EL (cell line): ENCODE results near the gene CDH23.
"Not testable (repeated sequence)": the region's sequence is repeated elsewhere in the genome, so short reads cannot be mapped to it uniquely, and the experiment has no call there.

ENCODE experiments used
- DNase-seq: peaks from one replicate; pipeline ENCODE4 v3.0.0-alpha.2; 2016

CDH23 gene

DNA sequence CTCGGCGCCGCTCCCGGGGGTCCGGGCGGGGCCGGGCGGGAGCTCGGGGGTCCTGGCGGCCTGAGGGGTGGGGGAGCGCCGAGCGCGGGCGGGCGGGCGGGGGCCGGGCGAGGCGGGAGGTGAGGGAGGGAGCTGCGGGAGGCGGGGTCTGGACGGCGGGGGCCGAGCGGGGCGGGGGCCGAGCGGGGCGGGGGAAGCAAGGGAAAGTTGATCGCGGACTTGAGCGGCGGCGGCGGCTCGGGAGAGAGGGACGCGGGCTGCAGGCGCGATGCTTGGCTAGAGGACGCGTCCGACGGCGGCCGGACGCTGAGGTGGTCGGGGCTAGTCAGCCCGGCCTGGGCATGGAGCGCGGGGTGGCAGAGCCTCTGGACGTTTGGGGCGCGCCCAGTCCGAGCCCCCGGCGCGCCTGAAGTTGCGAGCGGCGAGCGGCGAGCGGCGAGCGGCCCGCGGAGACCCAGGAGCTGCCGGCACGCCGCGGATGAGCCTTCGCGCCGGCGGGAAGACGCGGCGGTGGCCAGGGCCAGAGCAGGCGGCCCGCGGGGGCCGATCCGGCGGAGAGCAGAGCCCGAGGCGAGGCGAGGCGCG, at the start of gene CDH23:
Gene CDH23, plus strand, starts transcription at position 210 of the 585 bp plus-strand sequence. CDS start 42,912 bp downstream, outside the sequence.
- no peak for DNase-seq

DNA sequence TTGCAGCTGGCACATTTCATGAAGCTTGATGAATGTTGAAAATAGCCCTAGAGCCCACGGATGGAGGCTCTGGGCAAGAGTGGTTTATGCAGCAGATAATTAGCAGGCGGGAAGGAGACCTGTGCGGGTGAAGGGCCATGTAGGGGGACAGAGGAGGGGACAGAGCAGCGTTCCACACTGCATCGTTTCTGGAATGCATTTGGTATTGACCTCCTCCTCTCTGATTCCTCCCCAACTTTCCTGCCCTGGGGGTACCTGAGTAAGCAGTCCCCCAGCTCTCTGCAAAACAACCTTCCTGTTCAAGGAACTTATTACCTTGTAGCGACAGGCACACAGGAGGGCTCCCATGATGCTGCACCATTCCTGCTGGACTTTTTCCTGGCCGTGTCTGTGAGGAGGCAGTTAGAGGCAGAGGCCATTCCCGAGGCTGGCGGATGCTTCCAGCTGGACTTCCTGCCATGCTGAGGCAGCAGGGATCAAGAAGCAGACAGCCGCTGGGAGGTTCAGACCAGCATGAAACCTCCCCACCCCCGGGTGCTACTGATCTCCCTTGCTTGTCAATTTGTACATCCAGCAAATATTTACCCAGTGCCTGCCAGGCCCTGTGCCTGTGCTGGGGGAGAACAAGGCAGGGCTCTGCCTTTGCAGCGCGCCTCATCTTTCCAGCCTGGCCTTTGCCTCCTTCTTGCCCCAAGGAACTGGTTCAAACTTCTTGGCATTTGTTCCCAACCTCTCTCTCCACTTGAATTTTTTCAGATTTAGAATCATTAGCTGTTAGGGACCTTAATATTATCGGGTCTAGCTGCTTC, 48.9 kb upstream of the CDH23 start:
- no peak for DNase-seq

DNA sequence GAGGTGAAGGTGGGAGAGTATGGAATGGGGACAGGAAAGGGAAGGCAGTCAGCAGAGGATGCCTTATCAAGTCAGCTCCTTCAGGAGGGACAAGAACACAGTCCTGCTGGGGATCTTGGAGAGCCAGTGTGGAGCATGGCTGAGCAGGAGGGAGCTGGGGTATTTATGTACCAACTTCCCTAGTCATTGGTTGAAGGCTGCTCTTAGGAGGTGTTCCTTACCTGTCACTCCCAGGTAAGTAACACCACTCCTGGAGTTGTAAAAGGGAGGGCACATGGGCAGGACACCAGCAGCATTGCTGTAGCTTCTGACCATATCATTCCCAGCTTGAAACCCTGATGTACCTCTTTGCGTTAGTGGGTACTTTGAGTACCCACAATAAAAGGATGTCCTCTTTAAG, 47.9 kb upstream of the CDH23 start:
- DNase-seq, result no peak

GRCh38 chr10:71349406-71349805, 47.3 kb upstream of the CDH23 start:
- DNase-seq, result no peak

- DNase-seq, result no peak
These were observed 45.6 kb upstream of the CDH23 start for GRCh38 chr10:71351087-71351486.

GRCh38 chr10:71351628-71352319, 44.9 kb upstream of the CDH23 start:
- DNase-seq, result no peak

GRCh38 chr10:71353639-71354038, 43.1 kb upstream of the CDH23 start:
- DNase-seq, result no peak

DNA sequence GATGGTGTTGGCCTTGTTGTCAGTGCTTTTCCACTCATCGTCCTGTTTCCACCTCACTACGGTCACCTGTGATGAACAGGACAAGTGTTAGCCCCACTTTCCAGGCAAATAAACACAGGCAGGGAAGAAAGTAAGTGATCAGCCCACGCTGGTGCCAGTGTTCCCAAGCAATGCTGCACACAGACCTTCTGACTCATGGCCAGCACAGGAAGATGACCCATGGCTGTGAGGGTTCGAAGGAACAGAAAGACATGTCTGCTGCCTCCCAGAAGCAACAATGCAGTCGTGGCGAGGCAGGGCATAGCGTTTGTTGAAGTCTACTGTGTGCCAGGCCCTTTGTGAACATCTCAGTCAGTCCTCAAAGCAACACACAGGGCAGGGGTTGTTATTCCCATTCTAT, 41.9 kb upstream of the CDH23 start:
- no peak for DNase-seq

DNA sequence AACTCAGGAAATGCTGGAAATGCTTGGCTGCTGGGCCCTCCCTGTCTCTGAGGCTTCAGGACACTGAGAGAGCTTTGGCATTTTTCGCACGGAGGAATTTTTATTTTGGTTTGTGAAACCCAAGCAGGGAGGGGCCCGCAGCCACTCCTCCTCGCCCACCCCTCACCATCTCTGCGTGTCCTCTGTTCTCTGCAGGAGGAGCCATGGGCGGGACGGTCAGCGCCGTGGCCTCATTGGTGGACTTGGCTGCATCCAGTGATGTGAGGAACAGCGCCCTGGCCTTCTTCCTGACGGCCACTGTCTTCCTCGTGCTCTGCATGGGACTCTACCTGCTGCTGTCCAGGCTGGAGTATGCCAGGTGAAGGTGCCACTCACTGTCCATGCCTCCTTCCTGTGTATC, 40.8 kb upstream of the CDH23 start:
- DNase-seq, result no peak

- DNase-seq, result peak; percentile 7
These were observed 38.9 kb upstream of the CDH23 start for GRCh38 chr10:71357792-71358265.

GRCh38 chr10:71358277-71358676, 38.4 kb upstream of the CDH23 start:
- no peak for DNase-seq

DNA sequence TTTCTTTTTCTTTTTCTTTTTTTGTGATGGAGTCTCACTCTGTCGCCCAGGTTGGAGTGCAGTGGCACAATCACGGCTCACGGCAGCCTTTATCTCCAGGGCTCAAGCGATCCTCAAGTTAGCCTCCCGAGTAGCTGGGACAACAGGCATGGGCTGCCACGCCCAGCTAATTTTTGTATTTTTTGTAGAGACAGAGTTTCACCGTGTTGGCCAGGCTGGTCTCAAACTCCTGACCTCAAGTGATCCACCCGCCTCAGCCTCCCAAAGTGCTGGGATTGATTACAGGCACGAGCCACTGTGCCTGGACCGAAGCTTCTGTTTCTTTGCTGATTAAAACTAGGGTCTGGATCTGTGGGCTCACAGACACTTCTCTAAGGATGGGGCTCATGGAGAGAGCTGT, 37.8 kb upstream of the CDH23 start:
- DNase-seq, result not testable (repeated sequence)

DNA sequence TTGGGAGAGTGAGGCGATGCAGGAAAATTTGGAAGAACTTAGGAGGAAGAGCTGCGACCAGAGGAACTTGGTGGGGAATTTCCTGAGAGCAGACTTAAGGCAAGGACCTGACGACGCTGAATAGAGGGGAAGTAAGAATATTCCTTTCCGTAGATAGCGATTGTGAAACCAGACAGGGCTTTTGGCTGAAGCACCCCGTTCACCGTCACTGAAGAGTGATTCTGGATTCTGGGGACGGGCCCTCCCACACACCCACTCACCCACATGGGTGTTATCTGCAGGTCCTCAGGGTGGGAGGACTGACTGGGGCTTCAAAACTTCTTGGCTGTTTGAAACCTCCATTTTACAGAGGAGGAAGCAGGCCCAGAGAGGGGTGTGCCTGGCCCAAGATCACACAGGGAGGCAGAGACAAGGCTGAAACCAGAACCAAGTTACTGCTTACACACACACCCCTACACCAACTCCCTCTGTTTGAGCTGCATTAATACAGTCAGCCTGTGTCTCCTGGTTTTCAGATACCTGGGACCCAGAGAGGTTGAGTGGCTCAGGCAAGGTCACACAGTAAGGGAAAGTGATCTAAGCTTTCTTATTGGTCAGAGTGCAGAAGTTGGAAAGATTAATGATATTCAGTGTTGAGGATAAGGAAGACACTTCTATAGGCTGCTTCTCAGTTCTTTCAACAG, 37.2 kb upstream of the CDH23 start:
- no peak for DNase-seq

- no peak for DNase-seq
These were observed 36.0 kb upstream of the CDH23 start for GRCh38 chr10:71360735-71361134.

DNA sequence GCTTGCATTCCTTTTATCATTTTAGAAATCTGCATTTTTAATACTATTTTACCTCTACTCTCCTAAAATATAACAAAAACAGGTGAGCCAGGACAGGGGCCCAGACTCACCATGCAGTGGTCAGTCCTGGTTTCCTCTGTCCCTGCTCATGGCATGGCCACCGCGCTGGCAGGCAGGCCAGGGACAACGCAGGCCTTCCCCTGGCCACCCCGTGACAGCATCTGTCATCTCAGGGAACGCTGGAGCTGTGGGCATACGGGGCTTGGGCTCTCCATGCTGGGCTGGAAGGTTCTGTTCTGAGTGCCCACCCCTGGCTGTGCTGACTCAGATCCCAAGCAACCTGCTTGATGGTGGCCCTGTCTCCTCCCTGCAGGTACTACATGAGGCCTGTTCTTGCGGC, 35.1 kb upstream of the CDH23 start:
- no peak for DNase-seq

GRCh38 chr10:71362141-71362540, 34.6 kb upstream of the CDH23 start:
- DNase-seq, result no peak

GRCh38 chr10:71363936-71364335, 32.8 kb upstream of the CDH23 start:
- DNase-seq, result no peak

DNA sequence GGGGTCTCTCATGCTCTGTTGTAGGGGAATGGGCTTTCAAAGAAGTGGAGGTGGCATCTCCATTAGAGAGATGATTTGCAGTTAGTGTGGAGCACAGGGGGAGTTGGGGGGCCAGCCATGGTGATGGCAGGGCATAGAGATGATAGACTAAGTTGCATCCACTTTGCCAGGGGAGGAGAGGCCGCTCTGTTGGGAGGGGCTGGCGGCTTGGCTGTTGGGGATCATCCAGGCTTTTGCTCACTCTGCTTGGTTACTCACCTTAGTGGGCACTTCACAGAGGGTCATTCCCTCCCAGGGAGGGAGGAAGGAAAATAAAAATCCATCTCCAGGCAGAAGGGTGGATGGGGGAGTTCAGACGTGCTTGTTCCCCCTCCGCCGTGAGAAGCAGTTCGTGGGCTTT, 31.4 kb upstream of the CDH23 start:
- no peak for DNase-seq

GRCh38 chr10:71366690-71367089, 30.0 kb upstream of the CDH23 start:
- DNase-seq, result no peak

DNA sequence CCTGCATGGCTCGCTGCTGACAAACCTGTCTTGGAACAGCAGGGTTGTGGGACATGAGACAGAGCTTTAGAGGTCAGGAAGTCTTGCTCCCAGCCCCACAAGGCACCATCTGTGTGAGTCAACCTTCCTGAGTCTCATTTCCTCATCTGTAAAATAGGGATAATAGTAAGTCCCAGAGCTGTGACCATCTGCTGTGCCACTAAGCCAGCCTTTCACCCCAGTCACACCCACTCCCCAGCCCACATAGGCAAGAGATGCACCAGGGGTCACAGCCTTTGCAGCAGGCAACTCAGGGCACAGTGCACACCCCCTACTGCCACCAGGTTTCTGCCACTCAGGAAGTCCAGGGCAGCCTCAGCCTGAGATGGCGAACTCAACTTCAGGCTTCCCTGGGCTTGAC, 29.4 kb upstream of the CDH23 start:
- no peak for DNase-seq

DNA sequence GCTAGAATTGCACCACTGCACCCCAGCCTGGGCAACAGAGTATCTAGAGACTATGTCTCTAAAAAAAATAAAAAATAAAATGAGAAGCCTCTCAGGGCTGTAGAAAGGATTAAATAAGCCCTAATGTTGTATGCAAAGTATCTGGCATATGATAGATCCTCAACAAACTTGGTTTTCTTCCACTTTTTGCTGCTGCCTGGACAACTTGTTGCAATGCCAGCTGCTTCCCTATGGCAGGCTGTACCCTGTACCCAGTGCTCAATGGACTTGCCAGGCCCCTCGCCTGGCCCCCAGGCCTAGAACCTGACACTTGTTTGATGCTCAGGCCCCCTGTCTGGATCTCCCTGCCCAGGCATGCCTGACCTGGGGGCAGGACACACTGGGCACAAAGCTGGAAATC, 28.5 kb upstream of the CDH23 start:
- no peak for DNase-seq

GRCh38 chr10:71368643-71369042, 28.1 kb upstream of the CDH23 start:
- DNase-seq, result no peak

GRCh38 chr10:71369602-71370001, 27.1 kb upstream of the CDH23 start:
- no peak for DNase-seq
